Ovary (tissue), 3 donors: ENCODE results near the gene GOLGB1.

Experiments used
- POLR2A ChIP-seq: fragments of 450-650 bp; IDR thresholded peaks from one replicate; pipeline ENCODE4 v1.6.1; 2017; ENCODE audit warnings: antibody characterized with exemption, mild to moderate bottlenecking, moderate library complexity
- TF ChIP-seq, protein P1 (sequence below), 3 donors: fragments of 450-650 bp in 2 of 3; fragments of 200-600 bp in 1 of 3; IDR thresholded peaks; one replicate each; pipeline versions ENCODE4 v1.5.1 to v1.8.0; 2016 to 2022; ENCODE audit warnings: antibody characterized with exemption in 3 of 3, mild to moderate bottlenecking in 1 of 3
- donor health status: DM: no; HTN: no; CAD: no.

DNA sequence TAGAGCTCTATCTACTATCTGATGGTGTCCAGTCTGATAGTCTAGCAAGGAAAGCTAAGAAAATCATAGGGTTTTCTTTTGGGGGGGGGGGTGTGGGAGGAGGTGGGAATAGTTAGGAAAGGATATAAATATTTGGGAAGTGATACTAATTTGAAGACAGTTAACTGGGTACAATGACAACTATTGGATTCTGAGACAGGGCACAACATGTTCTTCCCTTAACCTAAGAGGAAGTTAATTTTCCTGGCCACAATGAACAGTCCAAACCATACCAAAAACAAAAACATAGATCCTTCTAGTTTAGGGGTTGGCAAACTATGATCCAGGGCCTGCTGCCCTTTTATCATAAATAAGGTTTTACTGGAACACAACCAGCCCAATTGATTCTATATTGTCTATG lies 78.9 kb downstream of the GOLGB1 start:
- no peak for TF ChIP-seq POLR2A
- TF ChIP-seq, protein P1, sequence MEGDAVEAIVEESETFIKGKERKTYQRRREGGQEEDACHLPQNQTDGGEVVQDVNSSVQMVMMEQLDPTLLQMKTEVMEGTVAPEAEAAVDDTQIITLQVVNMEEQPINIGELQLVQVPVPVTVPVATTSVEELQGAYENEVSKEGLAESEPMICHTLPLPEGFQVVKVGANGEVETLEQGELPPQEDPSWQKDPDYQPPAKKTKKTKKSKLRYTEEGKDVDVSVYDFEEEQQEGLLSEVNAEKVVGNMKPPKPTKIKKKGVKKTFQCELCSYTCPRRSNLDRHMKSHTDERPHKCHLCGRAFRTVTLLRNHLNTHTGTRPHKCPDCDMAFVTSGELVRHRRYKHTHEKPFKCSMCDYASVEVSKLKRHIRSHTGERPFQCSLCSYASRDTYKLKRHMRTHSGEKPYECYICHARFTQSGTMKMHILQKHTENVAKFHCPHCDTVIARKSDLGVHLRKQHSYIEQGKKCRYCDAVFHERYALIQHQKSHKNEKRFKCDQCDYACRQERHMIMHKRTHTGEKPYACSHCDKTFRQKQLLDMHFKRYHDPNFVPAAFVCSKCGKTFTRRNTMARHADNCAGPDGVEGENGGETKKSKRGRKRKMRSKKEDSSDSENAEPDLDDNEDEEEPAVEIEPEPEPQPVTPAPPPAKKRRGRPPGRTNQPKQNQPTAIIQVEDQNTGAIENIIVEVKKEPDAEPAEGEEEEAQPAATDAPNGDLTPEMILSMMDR (IDR thresholded peaks at IDR 0.05) = no peak
